Anterior cingulate cortex (tissue), 58 donors: Measurements from ENCODE around the gene ORAI3.
A peak's percentile ranks its signal among the peaks of the same experiment; 100 is the strongest.

Experiments used
- DNase-seq, 58 donors: peaks; one replicate each; lab custom pipeline; 2025; lab: John Stamatoyannopoulos, UW

ORAI3 gene

DNA sequence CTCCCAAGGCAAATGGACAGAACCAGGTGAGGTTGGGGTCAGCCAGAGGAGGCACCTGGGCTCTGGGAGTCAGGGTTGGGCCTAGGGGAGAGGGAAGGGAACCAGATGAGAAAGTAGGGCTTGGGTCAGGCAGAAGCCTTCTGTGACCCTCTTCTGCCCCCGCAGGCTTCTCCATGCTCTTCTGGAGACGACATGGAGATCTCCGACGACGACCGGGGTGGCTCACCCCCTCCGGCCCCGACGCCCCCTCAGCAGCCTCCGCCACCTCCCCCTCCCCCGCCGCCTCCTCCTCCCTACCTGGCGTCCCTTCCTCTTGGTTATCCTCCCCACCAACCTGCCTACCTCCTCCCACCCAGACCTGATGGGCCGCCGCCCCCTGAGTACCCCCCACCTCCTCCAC lies 16.6 kb downstream of the ORAI3 start:
- DNase-seq = no peak

DNA sequence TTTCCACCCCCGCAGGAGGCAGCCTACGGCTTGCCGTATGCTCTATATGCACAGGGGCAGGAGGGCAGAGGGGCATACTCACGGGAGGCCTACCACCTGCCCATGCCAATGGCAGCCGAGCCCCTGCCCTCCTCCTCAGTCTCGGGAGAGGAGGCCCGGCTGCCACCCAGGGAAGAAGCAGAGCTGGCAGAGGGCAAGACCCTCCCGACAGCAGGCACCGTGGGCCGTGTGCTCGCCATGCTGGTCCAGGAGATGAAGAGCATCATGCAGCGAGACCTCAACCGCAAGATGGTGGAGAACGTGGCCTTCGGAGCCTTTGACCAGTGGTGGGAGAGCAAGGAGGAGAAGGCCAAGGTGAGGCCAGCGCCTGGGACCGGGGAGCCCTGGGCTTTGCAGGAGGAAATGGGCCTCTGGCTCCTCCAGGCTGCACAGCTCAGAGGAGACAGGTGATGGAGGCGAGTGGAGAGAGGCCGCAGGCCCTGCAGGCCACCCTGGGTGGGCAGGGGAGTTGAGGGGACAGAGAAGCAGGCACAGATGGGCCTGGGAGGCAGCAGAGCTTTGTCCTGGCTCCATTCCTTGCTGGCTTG lies 17.3 kb downstream of the ORAI3 start:
- no peak for DNase-seq

DNA sequence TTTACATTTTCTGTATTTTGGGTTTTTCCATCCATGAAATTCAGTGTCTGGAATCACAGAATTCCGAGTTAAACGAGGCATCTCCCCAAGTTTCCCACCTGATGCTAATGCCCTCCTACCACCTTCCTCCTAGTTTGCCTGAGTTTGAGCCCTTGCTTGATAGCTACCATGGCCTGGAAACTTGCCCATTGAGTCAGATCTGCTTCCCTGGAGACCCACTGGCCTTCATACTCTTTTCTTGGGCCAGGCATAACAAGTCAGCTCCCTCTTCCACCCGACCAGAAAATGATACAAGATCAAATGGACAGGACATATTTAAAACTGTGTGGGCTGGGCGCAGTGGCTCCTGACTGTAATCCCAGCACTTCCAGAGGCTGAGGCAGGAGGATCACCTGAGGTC lies 18.9 kb downstream of the ORAI3 start:
- no peak for DNase-seq

DNA sequence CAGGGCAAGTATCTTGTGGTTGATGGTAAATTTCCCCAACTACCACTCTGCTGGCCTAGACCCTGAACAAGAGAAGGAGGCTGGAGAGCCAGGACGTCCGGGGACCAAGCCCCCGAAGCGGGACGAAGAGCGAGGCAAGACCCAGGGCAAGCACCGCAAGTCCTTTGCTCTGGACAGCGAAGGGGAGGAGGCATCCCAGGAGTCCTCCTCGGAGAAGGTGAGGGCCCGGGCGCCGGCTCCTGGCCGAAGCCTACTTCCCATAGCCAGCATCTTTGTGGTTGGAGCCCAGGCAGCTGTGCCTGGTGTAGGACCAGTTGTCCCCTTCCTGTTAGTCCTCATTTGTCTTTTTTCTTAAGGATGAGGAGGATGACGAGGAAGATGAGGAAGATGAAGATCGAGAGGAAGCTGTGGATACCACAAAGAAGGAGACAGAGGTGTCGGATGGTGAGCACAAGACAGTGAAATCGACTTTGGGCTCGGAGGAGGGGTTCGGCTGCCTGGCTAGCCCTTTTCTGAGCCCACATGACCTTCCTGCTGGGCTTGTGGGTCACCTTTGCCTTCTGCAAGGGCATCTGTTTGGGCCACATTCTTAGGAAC lies 20.5 kb downstream of the ORAI3 start:
- DNase-seq = no peak

DNA sequence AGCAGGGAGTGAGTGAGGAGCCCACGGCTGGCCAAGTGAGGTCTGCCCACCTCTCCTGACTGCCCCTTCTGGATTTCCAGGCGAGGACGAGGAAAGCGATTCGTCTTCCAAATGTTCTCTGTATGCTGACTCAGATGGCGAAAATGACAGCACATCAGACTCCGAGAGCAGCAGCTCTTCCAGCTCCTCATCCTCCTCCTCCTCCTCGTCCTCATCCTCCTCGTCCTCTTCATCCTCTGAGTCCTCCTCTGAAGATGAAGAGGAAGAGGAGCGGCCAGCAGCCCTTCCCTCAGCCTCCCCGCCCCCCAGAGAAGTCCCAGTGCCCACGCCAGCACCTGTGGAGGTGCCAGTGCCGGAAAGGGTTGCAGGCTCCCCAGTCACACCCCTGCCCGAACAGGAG lies 22.4 kb downstream of the ORAI3 start:
- DNase-seq = no peak

DNA sequence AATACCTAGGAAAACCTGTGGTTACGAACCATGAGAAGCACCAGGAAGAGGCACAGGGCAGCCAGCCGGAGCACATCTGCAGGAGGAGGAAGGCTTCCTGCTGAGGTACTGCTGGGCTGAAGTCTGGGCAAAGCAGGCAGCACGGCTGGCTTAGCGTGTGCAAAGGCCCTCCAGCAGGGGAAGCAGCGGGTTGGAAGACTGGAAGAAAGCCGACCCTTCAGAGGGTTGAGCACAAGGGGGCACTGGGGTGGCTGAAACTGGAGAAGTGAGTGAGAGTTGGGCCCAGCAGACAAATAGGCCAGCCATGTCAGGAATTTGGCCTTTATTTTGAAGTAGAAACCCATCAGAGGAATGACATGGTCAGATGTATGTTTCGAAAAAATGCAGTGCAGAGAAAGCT lies 24.0 kb downstream of the ORAI3 start:
- DNase-seq = no peak

DNA sequence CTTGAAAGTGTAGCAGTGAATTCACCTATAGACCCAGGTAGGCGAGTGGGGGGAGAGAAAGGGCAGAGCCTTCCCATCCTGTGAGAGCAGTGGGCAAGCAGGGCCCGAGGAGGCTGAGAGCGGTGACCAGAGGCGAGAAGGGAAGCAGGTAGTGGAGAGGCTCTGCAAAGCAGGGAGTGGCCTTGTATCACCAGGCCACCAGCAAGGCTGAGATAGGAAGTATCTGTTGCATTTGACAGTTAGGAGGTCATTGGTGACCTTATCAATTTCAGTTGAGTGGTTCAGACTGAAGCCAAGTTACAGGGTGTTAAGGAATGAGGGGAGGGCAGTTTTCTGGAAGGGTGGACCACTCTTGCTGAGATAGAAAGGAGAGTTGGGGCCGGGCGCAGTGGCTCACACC lies 25.5 kb downstream of the ORAI3 start:
- no peak for DNase-seq

DNA sequence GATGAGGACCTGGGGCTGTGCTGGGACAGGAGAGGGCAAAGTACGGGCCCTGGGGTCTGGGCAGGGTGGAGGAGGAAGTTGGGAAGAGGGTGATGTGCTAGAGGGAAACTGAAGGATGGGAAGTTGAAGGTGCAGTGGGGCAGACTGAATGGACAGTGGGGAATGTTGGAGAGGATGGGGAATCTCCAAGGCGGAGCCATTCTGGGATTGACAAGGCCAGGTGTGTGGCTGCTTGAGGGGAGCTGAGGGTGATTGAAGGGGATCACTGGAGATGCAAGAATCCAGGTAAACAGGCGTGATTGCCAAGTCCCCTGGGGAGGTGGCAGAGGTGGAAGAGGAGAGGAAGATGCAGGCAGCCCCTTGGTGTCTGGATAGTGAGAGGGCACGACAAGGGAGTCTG lies 27.6 kb downstream of the ORAI3 start:
- no peak for DNase-seq

DNA sequence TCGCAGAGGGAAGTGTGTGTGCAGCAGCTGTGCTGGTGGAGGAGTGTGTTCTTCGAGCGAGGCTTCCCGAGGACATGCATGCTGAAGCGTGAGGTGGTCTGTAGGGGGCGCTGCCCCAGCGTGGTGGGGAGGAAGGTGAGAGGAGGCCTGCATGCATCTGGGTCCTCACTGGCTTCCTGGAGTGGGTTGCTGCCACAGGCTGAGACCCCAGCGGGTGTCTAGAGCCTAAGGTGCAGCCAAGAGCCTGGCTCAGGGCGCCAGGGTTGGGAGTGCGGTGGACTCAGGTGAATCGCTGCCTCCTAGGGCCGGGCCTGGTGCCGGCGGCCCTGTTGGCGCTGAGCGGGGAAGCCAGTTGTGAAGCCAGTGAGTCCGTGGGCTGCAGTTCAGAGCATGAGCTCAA lies 28.6 kb downstream of the ORAI3 start:
- DNase-seq = no peak

DNA sequence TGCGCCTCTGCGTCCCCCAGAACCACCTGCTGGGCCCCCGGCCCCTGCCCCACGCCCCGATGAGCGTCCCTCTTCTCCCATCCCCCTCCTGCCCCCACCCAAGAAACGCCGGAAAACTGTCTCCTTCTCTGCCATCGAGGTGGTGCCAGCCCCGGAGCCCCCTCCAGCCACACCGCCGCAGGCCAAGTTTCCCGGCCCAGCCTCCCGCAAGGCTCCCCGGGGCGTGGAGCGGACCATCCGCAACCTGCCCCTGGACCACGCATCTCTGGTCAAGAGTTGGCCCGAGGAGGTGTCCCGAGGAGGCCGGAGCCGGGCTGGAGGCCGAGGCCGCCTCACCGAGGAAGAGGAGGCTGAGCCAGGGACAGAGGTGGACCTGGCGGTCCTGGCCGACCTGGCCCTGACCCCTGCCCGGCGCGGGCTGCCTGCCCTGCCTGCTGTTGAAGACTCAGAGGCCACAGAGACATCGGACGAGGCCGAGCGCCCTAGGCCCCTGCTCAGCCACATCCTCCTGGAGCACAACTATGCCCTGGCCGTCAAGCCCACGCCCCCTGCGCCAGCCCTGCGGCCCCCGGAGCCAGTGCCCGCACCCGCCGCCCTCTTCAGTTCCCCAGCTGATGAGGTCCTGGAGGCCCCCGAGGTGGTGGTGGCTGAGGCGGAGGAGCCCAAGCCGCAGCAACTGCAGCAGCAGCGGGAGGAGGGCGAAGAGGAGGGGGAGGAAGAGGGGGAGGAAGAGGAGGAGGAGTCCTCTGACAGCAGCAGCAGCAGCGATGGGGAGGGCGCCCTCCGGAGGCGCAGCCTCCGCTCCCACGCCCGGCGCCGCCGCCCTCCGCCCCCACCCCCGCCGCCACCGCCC lies 30.5 kb downstream of the ORAI3 start:
- DNase-seq = no peak

DNA sequence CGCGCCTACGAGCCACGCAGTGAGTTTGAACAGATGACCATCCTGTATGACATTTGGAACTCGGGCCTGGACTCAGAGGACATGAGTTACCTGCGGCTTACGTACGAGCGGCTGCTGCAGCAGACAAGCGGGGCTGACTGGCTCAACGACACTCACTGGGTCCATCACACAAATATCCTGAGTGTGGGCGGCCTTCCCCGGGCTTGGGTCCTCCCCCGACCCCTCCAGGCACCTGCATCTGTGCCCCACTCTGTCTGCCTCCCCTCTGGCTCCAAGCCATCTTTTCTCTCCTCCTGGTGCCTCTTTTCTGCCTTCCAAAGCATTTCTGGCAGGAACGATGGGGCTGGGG lies 31.1 kb downstream of the ORAI3 start:
- DNase-seq = no peak

DNA sequence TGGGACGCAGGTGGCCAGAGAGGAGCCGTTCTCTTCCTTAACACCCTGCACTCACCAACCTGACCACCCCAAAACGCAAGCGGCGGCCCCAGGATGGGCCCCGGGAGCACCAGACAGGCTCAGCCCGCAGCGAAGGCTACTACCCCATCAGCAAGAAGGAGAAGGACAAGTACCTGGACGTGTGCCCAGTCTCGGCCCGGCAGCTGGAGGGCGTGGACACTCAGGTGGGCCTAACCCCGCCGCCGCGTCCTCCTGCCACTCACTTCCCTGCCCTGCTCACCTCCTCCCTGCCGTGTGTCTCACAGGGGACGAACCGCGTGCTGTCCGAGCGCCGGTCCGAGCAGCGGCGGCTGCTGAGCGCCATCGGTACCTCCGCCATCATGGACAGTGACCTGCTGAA lies 31.6 kb downstream of the ORAI3 start:
- no peak for DNase-seq

DNA sequence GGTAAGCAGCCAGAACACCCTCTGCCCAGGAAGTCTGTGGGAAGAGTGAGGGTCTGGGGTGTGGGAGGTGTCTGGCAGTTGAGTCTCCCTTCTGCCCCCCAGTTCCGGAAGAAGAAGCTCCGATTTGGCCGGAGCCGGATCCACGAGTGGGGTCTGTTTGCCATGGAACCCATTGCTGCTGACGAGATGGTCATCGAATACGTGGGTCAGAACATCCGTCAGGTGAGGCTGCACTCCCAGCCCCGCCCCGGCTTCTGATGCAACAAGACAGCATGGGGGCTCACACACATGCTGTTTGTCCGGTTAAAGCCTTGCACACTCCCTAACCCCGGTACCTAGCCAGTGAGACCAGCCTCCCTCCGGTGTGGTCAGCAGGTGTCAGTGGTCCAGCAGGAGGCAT lies 32.1 kb downstream of the ORAI3 start:
- DNase-seq = no peak

DNA sequence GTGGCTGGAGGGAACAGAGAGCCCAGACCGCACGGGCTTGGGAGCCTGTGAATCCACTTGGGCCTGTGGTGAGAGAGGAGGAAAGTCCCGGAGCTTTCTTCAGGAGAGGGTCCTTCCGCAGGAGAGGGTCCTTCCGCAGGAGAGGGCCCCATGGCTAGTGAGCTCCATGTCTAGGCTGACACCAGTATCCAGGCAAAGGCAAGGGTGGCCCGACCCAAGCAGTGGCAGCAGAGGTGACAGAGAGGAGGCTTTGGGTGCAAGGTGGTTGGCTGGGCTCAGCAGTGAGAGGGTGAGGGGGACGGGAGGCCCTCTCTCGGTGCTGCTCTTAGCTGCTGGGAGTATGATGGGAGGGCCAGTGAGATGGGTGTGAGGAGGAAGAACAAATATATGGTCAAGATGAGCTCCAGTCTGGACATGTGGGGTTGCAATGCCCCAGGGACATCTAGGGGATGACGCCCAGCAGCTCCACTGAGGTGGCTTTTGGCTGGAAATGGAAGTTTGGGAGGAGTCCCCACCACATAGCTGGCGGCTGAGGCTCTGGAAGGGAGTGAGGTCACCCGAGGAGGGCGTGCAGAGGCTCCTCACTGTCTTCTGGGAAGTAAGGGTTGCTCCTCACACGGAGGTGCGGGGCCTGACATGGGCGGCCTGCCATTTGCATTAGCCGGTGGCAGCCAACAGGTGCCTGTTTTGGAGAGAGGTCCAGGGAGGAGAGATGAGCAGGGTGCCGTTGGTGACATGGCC lies 33.9 kb downstream of the ORAI3 start:
- no peak for DNase-seq

DNA sequence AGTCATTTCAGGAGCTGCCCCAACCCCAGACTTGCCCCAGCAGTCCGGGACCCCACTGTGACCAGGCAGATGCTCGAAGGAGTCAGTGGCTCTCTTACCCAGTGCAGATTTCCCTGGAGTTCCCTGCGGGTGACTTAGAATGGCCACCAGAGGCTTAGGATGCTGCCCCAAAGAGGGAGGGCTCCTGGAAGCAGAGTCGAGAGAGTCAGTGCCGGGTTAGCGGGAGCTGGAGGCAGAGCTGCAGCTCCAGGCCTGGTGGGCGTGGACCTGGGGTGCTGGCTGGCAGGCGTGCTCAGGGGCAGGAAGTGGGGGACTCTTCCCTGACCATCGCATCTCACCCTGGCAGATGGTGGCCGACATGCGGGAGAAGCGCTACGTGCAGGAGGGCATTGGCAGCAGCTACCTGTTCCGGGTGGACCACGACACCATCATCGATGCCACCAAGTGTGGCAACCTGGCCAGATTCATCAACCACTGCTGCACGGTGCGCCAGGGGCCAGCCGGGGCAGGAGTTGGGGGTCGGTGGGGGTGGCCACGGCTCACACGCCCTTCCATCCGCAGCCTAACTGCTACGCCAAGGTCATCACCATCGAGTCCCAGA lies 34.5 kb downstream of the ORAI3 start:
- DNase-seq = no peak

DNA sequence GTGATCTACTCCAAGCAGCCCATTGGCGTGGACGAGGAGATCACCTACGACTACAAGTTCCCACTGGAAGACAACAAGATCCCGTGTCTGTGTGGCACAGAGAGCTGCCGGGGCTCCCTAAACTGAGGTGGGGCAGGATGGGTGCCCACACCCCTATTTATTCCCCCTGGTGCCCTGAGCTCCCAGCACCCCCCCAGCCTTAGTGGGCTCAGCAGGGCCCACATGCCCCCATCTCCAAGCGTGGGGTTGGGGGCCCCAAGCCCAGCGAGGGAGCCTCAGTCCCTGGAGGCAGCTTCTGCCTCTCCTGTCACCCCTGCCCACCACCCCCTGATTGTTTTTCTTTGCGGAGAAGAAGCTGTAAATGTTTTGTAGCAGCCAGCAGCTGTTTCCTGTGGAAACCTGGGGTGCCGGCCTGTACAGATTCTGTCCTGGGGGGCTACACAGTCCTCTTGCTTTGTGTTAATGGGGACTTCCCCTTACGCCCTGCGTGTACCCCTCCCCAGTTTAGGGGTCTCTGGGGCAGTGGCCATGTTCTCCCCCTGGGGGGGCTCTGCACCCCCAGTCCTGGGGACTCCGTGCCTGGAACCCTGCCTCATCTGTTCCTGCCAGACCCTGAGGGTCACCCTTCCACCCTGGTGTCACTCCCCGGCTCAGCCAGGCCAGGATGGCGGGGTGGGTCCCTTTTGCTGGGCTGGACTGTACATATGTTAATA lies 35.2 kb downstream of the ORAI3 start:
- no peak for DNase-seq

DNA sequence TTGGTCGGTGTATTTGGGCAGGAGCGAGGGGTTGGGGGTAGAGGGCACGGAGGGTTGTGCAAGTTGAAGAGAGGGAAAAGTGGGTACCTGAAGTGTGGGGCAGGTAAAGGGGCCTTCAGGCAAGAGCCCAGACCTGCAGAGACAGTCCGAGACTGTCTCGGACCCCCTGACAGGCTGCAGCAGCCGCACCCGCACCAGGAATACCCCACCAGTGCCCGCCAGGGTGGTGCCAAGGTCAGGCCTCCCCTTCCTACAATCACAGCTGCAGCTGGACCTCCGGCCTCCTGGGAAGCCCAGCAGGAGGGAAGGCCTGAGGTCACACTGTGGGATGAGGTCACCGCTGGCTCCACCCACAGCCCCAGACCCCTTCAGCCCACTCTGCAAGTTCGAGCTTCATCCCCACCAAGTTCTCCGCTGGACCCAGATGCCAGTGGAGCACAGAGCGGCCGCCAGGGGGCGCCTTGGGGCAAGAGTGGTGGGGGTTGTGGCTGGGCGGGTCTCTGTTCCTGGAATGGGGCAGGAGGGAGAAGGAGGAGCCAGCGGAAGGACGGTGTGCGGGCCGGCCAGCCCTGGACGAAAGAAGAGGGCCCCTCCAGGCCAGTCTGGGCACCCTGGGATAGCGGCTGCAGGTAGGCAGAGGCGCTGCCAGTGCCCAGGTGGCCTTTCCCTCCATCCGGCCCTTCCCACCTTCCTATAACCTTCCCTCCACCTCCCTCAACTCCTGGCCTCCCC lies 36.0 kb downstream of the ORAI3 start, which contains the start of gene HSD3B7:
HSD3B7 (plus strand) TSS at position 539 of the 732 bp plus-strand sequence. CDS start 452 bp downstream, outside the sequence.
- DNase-seq = peak in 54 of 58 donors; percentile 23 to 85 (median 64)

DNA sequence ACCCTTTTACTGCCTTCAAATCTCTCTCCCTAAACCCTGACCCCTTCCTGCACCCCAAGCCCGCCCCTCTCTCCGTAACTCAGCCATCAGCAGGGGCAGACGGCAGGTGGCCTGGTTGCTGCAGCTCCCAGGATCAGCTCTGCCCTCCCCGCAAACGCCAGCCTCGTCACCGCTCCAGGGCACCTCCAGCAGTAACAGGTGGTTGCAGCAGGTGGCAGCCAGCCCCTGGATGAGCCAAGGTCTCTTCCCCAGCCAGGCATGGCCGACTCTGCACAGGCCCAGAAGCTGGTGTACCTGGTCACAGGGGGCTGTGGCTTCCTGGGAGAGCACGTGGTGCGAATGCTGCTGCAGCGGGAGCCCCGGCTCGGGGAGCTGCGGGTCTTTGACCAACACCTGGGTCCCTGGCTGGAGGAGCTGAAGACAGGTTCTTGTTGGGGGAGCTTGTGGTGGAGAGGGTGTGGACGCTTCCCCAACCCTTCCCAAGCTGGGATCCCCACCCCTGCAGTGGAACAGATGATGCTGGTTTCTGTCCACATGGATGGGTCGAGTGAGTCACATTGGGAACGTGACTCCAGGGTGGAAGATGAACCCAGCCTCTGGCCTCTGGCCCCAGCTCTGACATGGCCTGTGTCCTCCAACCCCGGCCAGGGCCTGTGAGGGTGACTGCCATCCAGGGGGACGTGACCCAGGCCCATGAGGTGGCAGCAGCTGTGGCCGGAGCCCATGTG lies 36.7 kb downstream of the ORAI3 start:
- no peak for DNase-seq
